Naive thymus-derived CD8-positive, alpha-beta T cell (primary cell): ENCODE measurements around the gene BID. TPM values are rescaled to one million over a fixed set of nuclear protein-coding genes. Genes with fewer than 3 reads are reported as not detected.
"Not testable (repeated sequence)": the region's sequence is repeated elsewhere in the genome, so short reads cannot be mapped to it uniquely, and the experiment has no call there.

ENCODE experiments used
- ATAC-seq, 2 donors: fragments of 150-1000 bp; cut with Tn5 transposase in 1 of 2; sonication (Bioruptor Pico), chemical (Tn5 transposase) in 1 of 2; 1 replicate in 1 of 2; 2 replicates in 1 of 2; pipeline ENCODE4 v1.10.0; 2021; ENCODE audit warnings: mild to moderate bottlenecking in 2 of 2, moderate library complexity in 2 of 2
- POLR2A ChIA-PET: fragments of 350-600 bp; sonication (Branson Sonifier 250); formaldehyde crosslinking; loops from one replicate; lab custom pipeline; 2021; ENCODE audit warnings: antibody characterized with exemption; lab: Charles Lee
- DNase-seq, 10 donors: peaks; one replicate each; pipeline versions ENCODE4 v3.0.0 to v3.0.0-alpha.2; 2020 to 2022
- H3K27ac Mint-ChIP-seq, 10 donors: one replicate each; pipeline ENCODE4 v1.8.0; 2020 to 2022; ENCODE audit warnings: mild to moderate bottlenecking in 10 of 10, mixed read lengths in 10 of 10, moderate library complexity in 4 of 10, inconsistent platforms in 1 of 10
- H3K27me3 Mint-ChIP-seq, 5 donors: one replicate each; pipeline ENCODE4 v1.8.0; 2021 to 2022; ENCODE audit warnings: mixed read lengths in 5 of 5
- H3K36me3 Mint-ChIP-seq, 3 donors: one replicate each; pipeline ENCODE4 v1.8.0; 2020 to 2022; ENCODE audit warnings: mixed read lengths in 3 of 3, mild to moderate bottlenecking in 2 of 3, inconsistent platforms in 1 of 3
- H3K4me1 Mint-ChIP-seq, 4 donors: one replicate each; pipeline ENCODE4 v1.8.0; 2021 to 2022; ENCODE audit warnings: mixed read lengths in 4 of 4
- H3K4me3 Mint-ChIP-seq, 10 donors: one replicate each; pipeline ENCODE4 v1.8.0; 2020 to 2022; ENCODE audit warnings: mild to moderate bottlenecking in 10 of 10, mixed read lengths in 10 of 10, moderate library complexity in 6 of 10, inconsistent platforms in 1 of 10
- H3K9me3 Mint-ChIP-seq, 9 donors: one replicate each; pipeline ENCODE4 v1.8.0; 2020 to 2022; ENCODE audit warnings: mixed read lengths in 9 of 9, mild to moderate bottlenecking in 3 of 9, inconsistent platforms in 1 of 9, moderate library complexity in 1 of 9
- polyA plus RNA-seq, 3 donors: library from polyadenylated mRNA; unstranded; fragments of 300-500 nt; fragmentation: Illumina TruSeq; gene quantifications; one replicate each; pipeline ENCODE4 v1.2.3, GENCODE V29; 2021
- total RNA-seq, 8 experiments: library from RNA in 2 of 8; stranded (reverse) in 2 of 8; gene quantifications; one replicate each; pipeline ENCODE4 v1.2.3 and lab custom pipeline; 2021 to 2026

The BID gene
- total and polyA plus RNA-seq, 5 experiments from 2014 or later, result 22.3 to 84.1 (median 67.0) TPM

DNA sequence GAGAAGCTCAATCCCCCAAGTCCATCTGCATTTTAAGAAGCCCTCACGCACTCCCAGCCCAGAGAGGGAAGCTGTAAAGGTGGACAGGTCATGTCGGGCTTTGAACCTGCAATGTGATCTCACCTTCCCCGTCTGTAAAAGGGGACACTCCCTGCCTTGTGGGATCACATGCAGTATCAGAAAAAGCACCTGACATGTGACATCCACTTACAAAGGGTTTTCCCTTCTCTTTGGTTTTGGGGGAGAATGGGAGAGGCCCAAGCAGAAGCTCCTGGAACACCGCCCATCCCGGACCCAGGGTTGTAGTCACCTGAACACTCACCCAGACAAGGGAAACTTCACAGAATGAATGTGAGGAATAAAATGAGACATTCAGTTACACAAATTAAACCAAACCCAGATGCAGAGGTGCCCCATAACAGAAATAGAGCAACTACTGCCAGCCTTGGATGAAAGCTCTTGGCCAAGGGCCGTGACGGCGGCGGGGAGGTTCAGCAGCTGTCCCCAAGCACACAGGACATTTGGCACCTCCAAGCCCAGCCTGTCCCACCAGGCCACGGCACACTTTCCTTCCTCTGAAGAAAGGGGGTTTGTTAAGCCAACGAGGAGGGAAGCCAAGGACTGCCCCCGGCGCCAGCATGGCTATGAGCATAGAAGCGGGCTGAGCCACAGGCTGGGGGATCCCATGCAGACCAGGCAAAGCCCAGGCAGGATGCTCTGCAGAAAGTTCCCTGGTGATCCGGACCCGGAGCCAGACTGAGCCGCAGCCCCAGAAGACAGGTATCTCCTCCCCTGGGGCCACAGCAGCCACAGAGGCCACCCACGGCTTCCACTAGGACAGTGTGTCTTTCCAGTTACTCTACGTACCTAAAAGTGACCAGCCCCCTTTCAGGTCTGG, 3.8 kb downstream of the BID start:
- Mint-ChIP-seq H3K4me3 (peak overlapping the region in 8 of 10 donors; percentile 7 to 53 (median 22)), H3K27me3 (no peaks in the 10 kb centered on the region), H3K9me3 (no peaks in the 10 kb centered on the region), H3K36me3 (peaks cover 0 to 2% (median 0%) of the 10 kb centered on the region in 3 donors), H3K27ac (peak overlapping the region; percentile 6 to 90 (median 75)), H3K4me1 (peaks cover 30 to 70% (median 67%) of the 10 kb centered on the region in 4 donors)
- ATAC-seq, result no peak
- no peak for DNase-seq
- POLR2A ChIA-PET, result no interaction called here

DNA sequence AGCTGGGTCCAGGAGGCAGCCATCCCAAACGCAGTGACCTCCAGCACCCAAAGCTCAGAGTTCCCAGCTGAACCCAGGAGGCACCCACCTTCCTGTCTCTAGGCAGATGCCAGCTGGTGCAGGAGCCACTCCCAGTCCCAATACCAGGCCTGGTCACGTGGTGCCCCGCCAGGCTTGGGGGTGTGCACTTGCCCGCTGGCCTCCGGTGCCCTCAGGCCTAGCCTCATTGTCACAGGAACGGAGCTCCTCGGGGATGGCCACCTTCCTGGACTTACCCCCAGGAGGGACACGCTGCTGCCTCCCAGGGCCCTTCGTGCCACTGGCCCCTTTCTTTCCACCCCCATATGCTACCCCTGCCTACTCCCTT, 4.6 kb downstream of the BID start:
- POLR2A ChIA-PET, result no interaction called here
- peak overlapping the region in 6 of 10 donors; percentile 4 to 53 (median 16) for H3K4me3 Mint-ChIP-seq
- H3K27ac Mint-ChIP-seq, result peak overlapping the region in 8 of 10 donors; percentile 6 to 87 (median 62)
- peaks cover 0 to 2% (median 0%) of the 10 kb centered on the region in 3 donors for H3K36me3 Mint-ChIP-seq
- ATAC-seq (no peak), DNase-seq (no peak)
- H3K27me3 Mint-ChIP-seq, result no peaks in the 10 kb centered on the region
- peaks cover 28 to 69% (median 65%) of the 10 kb centered on the region in 4 donors for H3K4me1 Mint-ChIP-seq
- H3K9me3 Mint-ChIP-seq, result no peaks in the 10 kb centered on the region

DNA sequence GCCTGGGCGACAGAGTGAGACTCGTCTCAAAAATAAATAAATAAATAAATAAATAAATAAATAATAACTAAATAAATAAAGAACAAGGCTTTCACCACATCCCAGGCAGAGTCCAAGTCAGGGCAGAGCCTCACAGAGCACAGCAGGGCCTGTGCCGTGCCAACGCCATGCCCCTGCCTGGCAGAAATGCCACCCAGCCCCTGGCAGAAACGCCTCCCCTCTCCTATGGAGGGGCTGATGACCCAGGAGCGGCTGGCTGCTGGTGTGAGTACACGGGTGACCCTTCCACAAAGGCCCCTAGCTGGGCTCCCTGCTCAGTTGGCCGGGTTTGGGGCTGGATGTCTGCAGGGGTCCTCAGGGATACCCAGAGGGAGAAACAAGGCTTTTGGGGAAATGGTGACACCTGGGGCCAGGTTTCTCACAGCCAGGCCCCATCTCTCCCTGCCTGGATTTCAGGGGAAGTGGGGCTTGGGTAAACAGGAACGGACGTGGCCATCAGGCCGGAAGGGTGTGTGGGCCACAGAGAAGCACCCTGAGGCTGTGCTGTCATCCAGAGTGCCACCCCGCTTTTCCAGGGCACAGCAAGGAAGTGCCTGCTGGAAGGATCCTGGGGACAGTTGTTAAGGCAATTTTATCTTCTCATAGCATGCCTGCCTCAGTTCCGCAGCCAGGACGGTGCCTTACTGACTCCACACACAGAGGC, 5.1 kb downstream of the BID start:
- no peak for DNase-seq
- H3K27ac Mint-ChIP-seq, result peak overlapping the region in 7 of 10 donors; percentile 21 to 77 (median 46)

DNA sequence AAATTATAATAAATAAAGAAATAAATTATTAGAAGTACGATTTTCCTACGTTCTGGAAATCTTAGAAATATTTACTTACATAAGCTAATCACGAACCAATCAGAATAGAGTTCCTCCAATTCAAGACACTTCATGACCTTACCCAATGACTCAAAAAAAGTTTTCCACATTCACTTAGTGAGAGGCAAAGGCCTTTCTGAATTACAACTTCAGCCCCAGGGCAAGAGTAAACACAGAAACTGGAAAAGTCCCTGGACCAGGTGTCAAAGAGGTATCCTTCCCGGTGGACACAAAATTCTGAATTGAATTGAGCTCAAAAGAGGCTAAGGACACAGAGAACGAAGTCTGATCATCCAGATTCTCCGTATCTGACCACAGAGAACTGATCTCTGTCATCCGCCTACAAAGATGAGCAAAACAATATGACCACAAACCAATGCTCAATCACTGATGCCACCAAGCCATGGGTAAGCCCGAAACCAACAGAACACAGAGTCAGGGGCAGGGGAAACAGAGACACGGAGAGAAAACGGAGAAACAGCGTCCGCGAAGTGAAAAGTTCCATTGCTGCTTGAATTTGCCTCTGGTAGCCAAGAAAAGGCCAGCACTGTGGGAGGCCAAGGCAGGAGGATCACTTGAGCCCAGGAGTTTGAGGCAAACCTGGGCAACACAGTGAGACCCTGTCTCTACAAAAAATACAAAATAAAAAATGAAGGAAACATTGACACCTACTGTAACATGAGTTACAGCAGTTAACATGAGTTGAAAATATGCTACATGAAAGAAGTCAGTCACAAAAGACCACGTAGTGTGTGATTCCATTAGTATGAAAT, 6.8 kb downstream of the BID start:
- POLR2A ChIA-PET, result interaction anchor here (0.7 to 2.6 kb wide), 4 partner anchors 10 to 309 kb away, joined by 3 to 14 read pairs (median 4); no protein-coding TSS in a partner anchor
- peak in 6 of 10 donors; percentile 35 to 79 (median 64) for DNase-seq
- peaks cover 26 to 68% (median 63%) of the 10 kb centered on the region in 4 donors for H3K4me1 Mint-ChIP-seq
- H3K36me3 Mint-ChIP-seq, result no peaks in the 10 kb centered on the region
- no peaks in the 10 kb centered on the region for H3K27me3 Mint-ChIP-seq
- no peaks in the 10 kb centered on the region for H3K9me3 Mint-ChIP-seq
- peak; percentile 87 to 88 for ATAC-seq
- peak overlapping the region; percentile 58 to 94 (median 91) for H3K27ac Mint-ChIP-seq
- H3K4me3 Mint-ChIP-seq, result peak overlapping the region; percentile 51 to 84 (median 80)

More for the DNA sequence above, 5.1 kb downstream of the BID start:
- Mint-ChIP-seq H3K9me3 (no peaks in the 10 kb centered on the region), H3K27me3 (no peaks in the 10 kb centered on the region), H3K4me3 (peak overlapping the region in 4 of 10 donors; percentile 4 to 53 (median 14)), H3K36me3 (peaks cover 0 to 2% (median 0%) of the 10 kb centered on the region in 3 donors), H3K4me1 (peaks cover 33 to 72% (median 70%) of the 10 kb centered on the region in 4 donors)
- POLR2A ChIA-PET, result interaction anchor here (2.6 kb wide), 1 partner anchor 8 kb away, joined by 14 read pairs; no protein-coding TSS in a partner anchor
- no peak for ATAC-seq

DNA sequence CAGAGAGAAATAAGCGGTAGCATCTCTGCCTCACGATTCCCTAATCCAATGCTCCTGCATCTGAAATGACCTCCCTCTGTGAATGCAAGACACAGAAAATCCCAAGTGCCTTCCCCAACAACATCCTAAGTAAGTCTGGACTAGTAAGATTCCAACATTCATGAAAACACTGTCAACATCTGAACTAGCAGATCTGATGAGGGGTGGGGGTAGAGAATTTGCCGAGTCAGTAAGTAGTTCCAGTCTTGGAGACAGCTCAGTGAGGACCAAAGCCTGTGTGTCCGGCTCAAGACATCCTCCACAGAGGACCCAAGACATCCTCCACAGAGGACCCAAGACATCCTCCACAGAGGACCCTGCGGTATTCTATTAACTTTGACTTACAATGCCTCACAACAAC, 9.4 kb downstream of the BID start:
- ATAC-seq, H3K27me3 Mint-ChIP-seq, H3K36me3 Mint-ChIP-seq, DNase-seq, H3K9me3 Mint-ChIP-seq: not testable (repeated sequence)
- POLR2A ChIA-PET, result interaction anchor here (1.4 kb wide), 1 partner anchor 9 kb away, joined by 5 read pairs; the partner anchor contains the start of gene BID
- Mint-ChIP-seq H3K4me3 (peak overlapping the region in 1 of 10 donors; percentile 45), H3K27ac (peak overlapping the region in 7 of 10 donors; percentile 27 to 80 (median 61)), H3K4me1 (peaks cover 25 to 63% (median 51%) of the 10 kb centered on the region in 4 donors)

DNA sequence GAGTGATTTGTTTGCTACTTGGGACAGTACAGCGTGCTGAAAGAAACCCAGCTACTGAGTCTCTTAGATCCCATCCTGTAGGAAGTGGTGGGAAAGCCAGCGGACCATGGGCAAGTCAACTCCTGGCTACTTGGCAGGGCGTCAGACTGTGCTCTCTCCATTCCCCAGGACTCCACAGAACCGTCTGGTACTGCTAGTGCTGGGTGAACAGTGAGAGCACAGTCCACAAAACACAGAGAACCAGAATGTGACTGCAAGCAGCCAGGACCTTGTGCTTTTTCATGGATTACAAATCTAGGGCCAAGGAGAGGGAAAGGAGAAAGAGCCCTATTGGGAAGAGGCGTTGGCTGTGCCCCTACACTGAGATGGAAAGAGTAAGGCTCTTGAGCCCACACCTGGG, 10.2 kb downstream of the BID start:
- Mint-ChIP-seq H3K36me3 (peaks cover 0 to 4% (median 0%) of the 10 kb centered on the region in 3 donors), H3K4me3 (peak overlapping the region in 3 of 10 donors; percentile 12 to 52 (median 18)), H3K27me3 (no peaks in the 10 kb centered on the region), H3K27ac (peak overlapping the region; percentile 13 to 91 (median 60)), H3K9me3 (no peaks in the 10 kb centered on the region), H3K4me1 (peaks cover 25 to 57% (median 44%) of the 10 kb centered on the region in 4 donors)
- POLR2A ChIA-PET, result no interaction called here
- ATAC-seq (no peak), DNase-seq (no peak)

DNA sequence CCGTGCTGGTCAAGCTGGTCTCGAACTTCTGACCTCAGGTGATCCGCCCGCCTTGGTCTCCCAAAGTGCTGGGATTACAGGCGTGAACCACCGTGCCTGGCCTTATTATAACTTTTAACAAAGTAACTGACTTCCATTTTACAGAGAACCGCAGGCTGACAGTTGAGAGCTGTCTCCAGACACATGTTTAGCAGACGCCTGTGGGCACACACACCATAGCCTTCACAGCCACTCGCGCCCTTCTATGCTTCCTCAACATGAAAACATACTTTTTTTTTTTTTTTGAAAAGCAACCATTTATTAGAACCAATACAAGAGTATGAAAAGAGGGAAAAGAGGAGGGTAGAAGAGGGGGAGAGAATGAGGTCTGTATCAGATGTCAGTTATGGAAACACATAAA, 10.8 kb downstream of the BID start:
- H3K27me3 Mint-ChIP-seq, DNase-seq, ATAC-seq, H3K9me3 Mint-ChIP-seq, POLR2A ChIA-PET, H3K36me3 Mint-ChIP-seq: not testable (repeated sequence)
- H3K4me3 Mint-ChIP-seq, result peak overlapping the region in 1 of 10 donors; percentile 33
- H3K27ac Mint-ChIP-seq, result peak overlapping the region in 7 of 10 donors; percentile 33 to 91 (median 55)
- H3K4me1 Mint-ChIP-seq, result peaks cover 25 to 56% (median 47%) of the 10 kb centered on the region in 4 donors

DNA sequence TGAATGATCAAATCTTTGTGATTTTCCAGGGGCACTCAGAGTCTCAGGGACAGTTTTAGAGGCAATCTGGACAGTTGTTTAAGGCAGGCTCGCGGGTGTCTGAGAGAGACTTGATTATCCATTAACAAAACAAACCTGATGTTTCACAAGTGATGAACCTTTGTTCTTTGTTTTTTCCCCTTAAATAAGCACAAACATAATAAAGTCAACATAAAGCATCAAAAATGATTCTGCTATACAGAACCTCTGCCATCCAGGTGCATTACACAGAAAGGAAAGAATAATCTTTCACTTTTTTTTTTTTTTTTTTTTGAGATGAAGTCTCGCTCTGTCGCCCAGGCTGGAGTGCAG, 13.2 kb downstream of the BID start:
- POLR2A ChIA-PET, result interaction anchor here (1.1 kb wide), 1 partner anchor 314 kb away, joined by 3 read pairs; no protein-coding TSS in a partner anchor
- Mint-ChIP-seq H3K9me3 (no peaks in the 10 kb centered on the region), H3K4me3 (no peak overlapping the region), H3K4me1 (peaks cover 20 to 55% (median 44%) of the 10 kb centered on the region in 4 donors), H3K36me3 (peaks cover 0 to 7% (median 0%) of the 10 kb centered on the region in 3 donors), H3K27me3 (no peaks in the 10 kb centered on the region), H3K27ac (peak overlapping the region in 8 of 10 donors; percentile 39 to 80 (median 66))
- ATAC-seq (no peak), DNase-seq (no peak)

DNA sequence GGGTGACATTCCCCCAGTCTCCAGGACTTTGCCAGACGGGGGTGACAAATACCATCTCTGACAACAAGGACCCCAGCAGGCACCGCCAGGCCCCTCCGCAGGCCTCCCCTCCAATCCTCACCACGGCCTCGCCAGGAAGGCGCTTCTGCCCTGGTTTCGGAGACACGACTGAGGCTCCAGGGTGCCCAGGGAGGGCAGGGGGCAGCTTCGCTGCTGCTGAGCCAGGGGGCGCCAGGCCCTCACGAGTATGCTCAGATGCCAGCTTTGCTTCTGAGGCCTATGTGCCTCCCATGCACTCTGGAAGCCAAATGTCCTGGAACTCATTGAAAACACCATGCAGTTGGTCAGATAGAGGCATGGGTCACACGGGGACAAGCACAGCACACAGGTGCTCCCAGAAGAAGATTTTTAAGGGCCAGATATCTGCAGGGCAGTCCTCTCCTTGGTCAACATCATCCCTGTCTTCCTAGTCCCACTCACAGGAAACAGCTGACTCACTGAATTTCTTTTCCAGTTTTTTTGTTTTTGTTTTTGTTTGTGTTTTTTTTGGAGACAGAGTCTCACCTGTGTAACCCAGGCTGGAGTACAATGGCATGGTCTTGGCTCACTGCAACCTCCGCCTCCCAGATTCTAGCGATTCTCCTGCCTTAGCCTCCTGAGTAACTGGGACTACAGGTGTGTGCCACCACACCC, 19.9 kb downstream of the BID start:
- no peaks in the 10 kb centered on the region for H3K27me3 Mint-ChIP-seq
- H3K9me3 Mint-ChIP-seq, result no peaks in the 10 kb centered on the region
- peaks cover 9 to 24% (median 23%) of the 10 kb centered on the region in 4 donors for H3K4me1 Mint-ChIP-seq
- POLR2A ChIA-PET, result interaction anchor here (1.9 kb wide), 1 partner anchor 31 kb away, joined by 5 read pairs; no protein-coding TSS in a partner anchor
- H3K27ac Mint-ChIP-seq, result peak overlapping the region in 9 of 10 donors; percentile 18 to 77 (median 60)
- ATAC-seq, result peak; percentile 66 to 67
- H3K36me3 Mint-ChIP-seq, result peaks cover 0 to 14% (median 2%) of the 10 kb centered on the region in 3 donors
- peak in 6 of 10 donors; percentile 35 to 70 (median 44) for DNase-seq
- no peak overlapping the region for H3K4me3 Mint-ChIP-seq

DNA sequence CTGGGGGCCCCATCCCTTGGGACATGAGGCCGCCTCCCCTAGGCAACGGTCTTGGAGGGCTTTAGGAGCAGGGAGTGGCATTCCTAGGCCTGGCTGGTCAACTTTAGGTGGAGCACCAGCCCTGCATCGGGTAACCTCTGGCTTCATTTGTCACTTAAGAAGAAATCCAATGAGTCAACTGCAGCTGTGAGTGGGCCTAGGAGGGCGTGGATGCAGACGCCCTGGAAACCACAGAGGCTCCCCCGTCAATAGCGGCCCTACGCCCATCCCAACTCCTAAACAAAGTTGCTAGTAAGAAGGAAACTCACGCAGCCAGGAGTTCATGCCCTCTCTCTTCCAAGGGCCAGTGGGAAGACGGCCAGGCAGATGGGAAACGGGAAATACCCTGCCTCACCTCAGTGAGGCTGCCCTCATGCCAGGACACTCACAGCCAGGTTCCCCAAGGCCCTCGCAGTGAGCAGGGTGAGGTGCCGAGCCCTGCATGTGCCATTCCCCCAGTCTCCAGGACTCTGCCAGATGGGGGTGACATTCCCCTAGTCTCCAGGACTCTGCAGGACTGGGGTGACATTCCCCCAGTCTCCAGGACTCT, 20.8 kb downstream of the BID start:
- Mint-ChIP-seq H3K9me3 (no peaks in the 10 kb centered on the region), H3K4me1 (peaks cover 9 to 22% (median 20%) of the 10 kb centered on the region in 4 donors), H3K27me3 (no peaks in the 10 kb centered on the region), H3K27ac (peak overlapping the region in 1 of 10 donors; percentile 27), H3K4me3 (no peak overlapping the region), H3K36me3 (peaks cover 0 to 14% (median 4%) of the 10 kb centered on the region in 3 donors)
- DNase-seq (no peak), ATAC-seq (no peak)
- POLR2A ChIA-PET, result interaction anchor here (1.9 kb wide), 1 partner anchor 32 kb away, joined by 5 read pairs; no protein-coding TSS in a partner anchor

DNA sequence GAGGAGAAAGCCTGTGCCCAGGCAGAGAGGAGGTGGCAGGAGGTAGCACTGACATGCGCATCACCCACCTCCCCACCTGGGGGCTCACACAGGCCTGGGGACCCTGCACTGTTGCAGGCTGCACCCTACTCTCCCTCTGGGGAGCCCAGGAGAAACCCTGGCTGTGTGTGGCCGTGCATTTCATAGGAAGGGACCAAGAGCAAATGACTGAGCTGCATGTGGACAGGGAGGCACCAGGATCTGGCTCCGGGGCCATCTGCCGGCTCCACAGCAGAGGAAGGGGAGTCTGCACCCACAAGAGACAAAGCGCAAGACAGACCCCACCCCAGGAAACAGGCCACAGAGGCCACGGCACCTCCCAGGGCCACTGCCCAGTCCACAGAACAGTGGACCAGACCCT, 22.7 kb downstream of the BID start:
- Mint-ChIP-seq H3K27ac (peak overlapping the region in 1 of 10 donors; percentile 4), H3K4me3 (no peak overlapping the region), H3K36me3 (peaks cover 0 to 21% (median 4%) of the 10 kb centered on the region in 3 donors), H3K27me3 (no peaks in the 10 kb centered on the region), H3K9me3 (no peaks in the 10 kb centered on the region), H3K4me1 (peaks cover 7 to 16% (median 12%) of the 10 kb centered on the region in 4 donors)
- DNase-seq, result no peak
- POLR2A ChIA-PET, result interaction anchor here (1.1 to 1.4 kb wide), 2 partner anchors 9 to 16 kb away, joined by 4 to 5 read pairs; no protein-coding TSS in a partner anchor
- ATAC-seq, result no peak
